ENCODE results near the gene MRTFA.

- TF ChIP-seq POLR2A (IDR thresholded peaks at IDR 0.05; ENCODE audit: low read length) (no peak), GATA1 (IDR thresholded peaks at IDR 0.05; ENCODE audit: low read depth, low read length) (no peak)
These were observed 115.5 kb downstream of the MRTFA start for GRCh38 chr22:40521046-40521445.

Data from erythroblast (primary cell).